Measurements from ENCODE around the gene HERC2. TPM values are rescaled to one million over a fixed set of nuclear protein-coding genes. Genes with fewer than 3 reads are reported as not detected.
"Not testable (repeated sequence)": the region's sequence is repeated elsewhere in the genome, so short reads cannot be mapped to it uniquely, and the experiment has no call there.

HERC2 gene, protein sequence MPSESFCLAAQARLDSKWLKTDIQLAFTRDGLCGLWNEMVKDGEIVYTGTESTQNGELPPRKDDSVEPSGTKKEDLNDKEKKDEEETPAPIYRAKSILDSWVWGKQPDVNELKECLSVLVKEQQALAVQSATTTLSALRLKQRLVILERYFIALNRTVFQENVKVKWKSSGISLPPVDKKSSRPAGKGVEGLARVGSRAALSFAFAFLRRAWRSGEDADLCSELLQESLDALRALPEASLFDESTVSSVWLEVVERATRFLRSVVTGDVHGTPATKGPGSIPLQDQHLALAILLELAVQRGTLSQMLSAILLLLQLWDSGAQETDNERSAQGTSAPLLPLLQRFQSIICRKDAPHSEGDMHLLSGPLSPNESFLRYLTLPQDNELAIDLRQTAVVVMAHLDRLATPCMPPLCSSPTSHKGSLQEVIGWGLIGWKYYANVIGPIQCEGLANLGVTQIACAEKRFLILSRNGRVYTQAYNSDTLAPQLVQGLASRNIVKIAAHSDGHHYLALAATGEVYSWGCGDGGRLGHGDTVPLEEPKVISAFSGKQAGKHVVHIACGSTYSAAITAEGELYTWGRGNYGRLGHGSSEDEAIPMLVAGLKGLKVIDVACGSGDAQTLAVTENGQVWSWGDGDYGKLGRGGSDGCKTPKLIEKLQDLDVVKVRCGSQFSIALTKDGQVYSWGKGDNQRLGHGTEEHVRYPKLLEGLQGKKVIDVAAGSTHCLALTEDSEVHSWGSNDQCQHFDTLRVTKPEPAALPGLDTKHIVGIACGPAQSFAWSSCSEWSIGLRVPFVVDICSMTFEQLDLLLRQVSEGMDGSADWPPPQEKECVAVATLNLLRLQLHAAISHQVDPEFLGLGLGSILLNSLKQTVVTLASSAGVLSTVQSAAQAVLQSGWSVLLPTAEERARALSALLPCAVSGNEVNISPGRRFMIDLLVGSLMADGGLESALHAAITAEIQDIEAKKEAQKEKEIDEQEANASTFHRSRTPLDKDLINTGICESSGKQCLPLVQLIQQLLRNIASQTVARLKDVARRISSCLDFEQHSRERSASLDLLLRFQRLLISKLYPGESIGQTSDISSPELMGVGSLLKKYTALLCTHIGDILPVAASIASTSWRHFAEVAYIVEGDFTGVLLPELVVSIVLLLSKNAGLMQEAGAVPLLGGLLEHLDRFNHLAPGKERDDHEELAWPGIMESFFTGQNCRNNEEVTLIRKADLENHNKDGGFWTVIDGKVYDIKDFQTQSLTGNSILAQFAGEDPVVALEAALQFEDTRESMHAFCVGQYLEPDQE (N-terminal part only)
- total RNA-seq = 42.1 TPM
- long read RNA-seq, partial matches to known transcripts = 27 of 30 reads
- long read RNA-seq, other reads (novel, unspliced or antisense) = 1 of 30 reads

DNA sequence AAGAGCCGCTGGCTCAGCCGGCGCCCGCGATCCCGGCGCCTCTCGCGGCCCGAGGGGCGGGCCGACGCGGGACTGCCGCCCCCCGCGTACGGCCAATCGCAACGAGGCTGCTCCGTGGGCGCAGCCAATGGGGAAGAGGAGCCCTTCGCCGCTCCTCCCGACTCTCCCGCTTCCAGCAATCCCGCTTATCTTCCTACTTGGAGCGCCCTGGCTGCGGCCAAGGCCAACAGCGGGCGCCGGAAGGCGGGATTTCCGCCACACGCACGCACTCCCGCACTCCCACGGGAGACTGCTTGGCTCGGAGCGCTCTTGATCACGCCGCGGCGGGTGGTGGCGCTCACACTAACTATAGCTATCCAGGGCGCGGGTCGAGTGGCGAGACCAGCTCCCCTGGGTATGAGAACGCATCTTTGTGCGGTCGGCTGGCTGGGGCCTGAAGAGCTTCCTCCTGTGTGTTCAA lies at the start of gene HERC2:
TSS of gene HERC2 (minus strand) at position 51 of the 460 bp plus-strand sequence. CDS start 746 bp downstream, outside the sequence.
- DNase-seq = not testable (repeated sequence)

DNA sequence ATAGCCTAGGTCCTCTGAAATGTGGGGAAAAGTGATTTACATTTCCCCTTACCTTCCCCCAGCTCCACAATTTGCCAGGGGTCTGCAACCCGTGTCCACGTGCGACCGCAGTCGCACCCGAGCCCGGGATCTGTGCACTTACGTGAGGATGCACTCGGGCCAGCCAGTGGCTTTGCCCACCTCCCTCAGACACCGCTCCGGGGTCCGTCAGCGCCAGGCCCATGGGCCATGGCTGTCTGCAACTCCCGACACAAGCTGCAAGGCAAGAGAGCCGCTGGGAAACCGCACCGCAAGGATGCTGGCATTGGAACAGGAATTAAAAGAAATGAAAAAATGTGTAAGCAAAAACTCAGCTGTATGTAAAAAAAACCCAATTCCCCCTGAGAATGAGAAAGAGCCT lies 43.5 kb upstream of the HERC2 start:
- DNase-seq = not testable (repeated sequence)

More for the DNA sequence above, at the start of gene HERC2:
- intact Hi-C loops (cut with DNase I); ATAC-seq (ENCODE audit: poor library complexity): not testable (repeated sequence)

DNA sequence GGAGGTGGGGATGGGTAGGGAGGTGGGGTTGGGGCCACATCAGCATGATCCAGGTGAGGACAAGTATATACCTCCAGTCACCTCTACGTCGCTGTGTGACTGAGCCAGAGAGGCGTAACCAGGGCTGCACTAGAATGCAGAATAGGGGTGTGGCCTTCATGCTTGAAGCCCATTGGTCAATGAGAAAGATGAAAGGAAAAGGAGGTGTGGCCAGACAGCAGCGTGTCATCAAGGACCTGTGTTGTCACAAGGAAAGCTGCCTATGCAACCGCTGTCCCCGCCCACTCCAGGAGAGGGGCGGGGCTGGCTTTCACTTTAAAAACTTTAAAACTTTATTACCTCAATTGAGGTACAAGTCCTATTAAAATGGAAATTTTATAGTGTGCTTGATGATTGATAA lies 36.0 kb upstream of the HERC2 start, which contains the start of gene GOLGA6L24:
TSS of gene GOLGA6L24 (minus strand) at position 101 of the 400 bp plus-strand sequence. CDS start at position 40, 61 bp downstream.
- intact Hi-C loops (cut with DNase I) = not testable (repeated sequence)

More for the DNA sequence above, 43.5 kb upstream of the HERC2 start:
- intact Hi-C loops (cut with DNase I); ATAC-seq (ENCODE audit: poor library complexity): not testable (repeated sequence)

DNA sequence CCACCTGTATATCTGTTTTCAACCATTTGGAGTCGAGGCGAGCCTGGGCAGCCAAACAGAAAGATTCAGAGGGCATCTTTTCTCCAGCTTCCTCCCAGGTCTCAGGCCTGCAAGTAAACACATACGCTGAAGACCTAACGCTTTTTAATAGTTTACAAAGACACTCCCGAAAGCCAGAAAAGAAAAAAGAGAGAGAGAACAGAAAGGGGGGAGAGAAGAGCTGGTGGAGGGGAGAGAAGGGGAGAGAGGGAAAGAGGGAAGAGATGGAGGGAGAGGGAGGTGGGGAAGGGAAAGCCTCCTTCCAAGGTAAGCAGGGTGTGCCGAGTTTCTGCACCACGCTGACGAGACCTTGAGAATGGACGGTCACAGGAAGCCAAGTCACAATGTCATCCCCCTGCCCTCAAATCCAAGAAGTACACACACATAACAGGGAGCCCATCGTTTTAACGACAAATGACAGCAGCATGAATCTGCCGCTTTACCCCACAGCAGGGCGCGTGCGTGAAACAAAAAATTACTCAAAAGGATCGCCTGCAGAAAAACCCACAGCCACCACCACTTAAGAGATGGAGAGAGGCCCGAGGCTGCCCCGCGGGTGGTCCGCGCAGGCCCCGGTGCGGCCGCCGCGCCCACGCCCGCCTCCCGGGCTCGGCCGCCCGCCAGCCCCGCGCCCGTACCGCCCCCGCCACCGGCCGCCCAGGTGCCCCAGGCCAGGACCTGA lies 461 bp downstream of the HERC2 start:
- DNase-seq; intact Hi-C loops (cut with DNase I); ATAC-seq (ENCODE audit: poor library complexity): not testable (repeated sequence)

More for the DNA sequence above, 36.0 kb upstream of the HERC2 start, which contains the start of gene GOLGA6L24:
- not testable (repeated sequence) for DNase-seq; ATAC-seq (ENCODE audit: poor library complexity)

DNA sequence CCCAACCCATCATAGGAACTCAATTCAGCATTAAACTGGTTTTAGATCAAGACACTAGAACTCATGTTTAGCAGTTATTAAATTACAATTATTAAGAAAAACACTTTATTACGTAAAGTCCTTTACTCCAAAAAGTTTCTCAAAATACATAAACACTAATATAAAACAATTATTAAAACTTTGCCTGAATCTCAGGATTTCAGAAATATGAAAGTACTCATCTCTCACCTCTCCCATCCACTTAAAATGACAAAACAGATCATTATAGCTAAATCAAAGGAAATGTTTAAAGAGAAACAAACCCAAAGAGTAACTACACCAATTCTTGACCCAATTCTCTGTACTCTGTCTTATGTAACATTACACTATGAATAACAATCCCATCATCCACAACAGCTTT lies 2.3 kb downstream of the HERC2 start:
- ATAC-seq (ENCODE audit: poor library complexity); DNase-seq; intact Hi-C loops (cut with DNase I): not testable (repeated sequence)

DNA sequence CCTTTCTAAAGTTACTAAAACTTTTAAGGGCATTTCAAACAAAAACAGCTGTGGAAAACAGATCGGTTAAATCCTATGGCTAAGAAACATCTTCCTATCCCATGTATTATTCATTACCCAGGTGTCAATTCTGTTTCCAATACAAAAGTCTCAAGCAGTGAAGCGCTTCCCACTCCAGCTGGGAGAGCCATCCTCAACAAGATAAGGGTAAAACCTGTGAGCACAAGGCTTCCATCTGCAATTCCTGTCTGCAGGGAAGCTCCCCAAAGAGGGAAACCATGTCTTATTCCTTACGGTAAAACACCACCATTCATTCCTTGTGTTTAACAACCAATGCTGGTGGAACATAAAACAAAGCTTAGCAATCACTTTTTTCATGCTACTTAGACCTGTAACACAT lies 3.2 kb downstream of the HERC2 start:
- ATAC-seq (ENCODE audit: poor library complexity); intact Hi-C loops (cut with DNase I): not testable (repeated sequence)

DNA sequence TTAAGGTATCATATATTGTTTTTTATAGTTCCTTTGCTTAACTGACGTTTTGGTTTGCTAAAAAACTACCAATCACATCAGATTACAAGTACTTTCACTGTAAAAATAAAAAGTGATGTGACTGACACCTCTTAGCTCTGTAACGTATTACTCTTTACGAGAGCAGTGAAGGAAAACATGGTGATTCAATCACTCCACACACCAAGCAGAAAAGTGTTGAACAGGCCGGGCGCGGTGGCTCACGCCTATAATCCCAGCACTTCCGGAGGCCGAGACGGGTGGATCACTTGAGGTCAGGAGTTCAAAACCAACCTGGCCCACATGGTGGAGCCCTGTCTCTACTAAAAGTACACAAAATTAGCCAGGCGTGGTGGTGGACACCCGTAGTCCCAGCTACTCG lies 3.9 kb downstream of the HERC2 start:
- DNase-seq; intact Hi-C loops (cut with DNase I); ATAC-seq (ENCODE audit: poor library complexity): not testable (repeated sequence)

More for the DNA sequence above, 3.2 kb downstream of the HERC2 start:
- DNase-seq = not testable (repeated sequence)

DNA sequence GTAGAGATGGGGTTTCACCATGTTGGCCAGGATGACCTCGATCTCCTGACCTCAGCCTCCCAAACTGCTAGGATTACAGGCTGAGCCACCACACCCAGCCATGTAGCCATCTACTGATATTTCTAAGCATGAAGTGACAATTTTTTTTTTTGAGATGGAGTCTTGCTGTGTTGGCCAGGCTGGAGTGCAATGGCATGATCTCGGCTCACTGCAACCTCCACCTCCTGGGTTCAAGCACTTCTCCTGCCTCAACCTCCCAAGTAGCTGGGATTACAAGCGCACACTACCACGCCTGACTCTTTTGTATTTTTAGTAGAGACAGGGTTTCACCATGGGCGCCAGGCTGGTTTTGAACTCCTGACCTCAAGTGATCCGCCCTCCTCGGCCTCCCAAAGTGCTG lies 5.0 kb downstream of the HERC2 start:
- ATAC-seq (ENCODE audit: poor library complexity); DNase-seq; intact Hi-C loops (cut with DNase I): not testable (repeated sequence)

DNA sequence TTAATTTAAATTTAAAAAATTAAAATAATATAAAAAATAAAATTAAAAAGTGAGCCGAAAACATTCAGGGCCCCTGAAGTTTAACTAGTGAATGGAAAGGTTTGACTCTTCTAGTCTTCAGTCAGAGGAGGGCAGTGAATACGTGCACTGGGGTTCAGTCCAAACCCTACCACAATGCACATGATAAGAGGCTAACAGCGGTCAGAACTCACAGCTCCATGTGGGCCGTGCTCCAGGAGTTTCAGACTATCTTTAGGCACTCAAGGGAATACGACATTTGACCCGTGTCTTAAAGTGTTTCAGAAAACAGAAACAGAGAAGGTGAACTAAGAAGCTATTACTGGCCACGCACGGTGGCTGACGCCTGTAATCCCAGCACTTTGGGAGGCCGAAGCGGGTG lies 11.5 kb downstream of the HERC2 start:
- ATAC-seq (ENCODE audit: poor library complexity) = peak; percentile 97
- DNase-seq = peak; percentile 50
- intact Hi-C loops (cut with DNase I) = not testable (repeated sequence)

DNA sequence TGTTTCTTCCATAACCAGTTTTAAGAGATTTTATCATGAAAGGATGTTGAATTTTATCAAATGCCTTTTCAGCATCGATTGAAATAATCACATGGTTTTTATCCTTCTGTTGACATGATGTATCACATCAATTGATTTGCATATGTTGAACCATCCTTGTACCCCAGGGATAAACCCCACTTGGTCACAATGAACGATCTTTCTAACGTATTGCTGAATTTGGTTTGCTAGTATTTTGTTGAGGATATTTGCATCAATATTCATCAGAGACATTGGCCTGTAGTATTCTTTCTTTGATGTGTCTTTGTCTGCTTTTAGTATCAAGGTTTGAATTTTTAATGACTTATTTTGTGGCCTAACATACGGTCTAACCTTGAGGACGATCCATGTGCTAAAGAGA lies 13.3 kb downstream of the HERC2 start:
- ATAC-seq (ENCODE audit: poor library complexity); intact Hi-C loops (cut with DNase I); DNase-seq: not testable (repeated sequence)

DNA sequence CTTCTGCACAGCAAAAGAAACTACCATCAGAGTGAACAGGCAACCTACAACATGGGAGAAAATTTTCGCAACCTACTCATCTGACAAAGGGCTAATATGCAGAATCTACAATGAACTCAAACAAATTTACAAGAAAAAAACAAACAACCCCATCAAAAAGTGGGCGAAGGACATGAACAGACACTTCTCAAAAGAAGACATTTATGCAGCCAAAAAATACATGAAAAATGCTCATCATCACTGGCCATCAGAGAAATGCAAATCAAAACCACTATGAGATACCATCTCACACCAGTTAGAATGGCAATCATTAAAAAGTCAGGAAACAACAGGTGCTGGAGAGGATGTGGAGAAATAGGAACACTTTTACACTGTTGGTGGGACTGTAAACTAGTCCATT lies 16.3 kb downstream of the HERC2 start:
- ATAC-seq (ENCODE audit: poor library complexity); DNase-seq; intact Hi-C loops (cut with DNase I): not testable (repeated sequence)

DNA sequence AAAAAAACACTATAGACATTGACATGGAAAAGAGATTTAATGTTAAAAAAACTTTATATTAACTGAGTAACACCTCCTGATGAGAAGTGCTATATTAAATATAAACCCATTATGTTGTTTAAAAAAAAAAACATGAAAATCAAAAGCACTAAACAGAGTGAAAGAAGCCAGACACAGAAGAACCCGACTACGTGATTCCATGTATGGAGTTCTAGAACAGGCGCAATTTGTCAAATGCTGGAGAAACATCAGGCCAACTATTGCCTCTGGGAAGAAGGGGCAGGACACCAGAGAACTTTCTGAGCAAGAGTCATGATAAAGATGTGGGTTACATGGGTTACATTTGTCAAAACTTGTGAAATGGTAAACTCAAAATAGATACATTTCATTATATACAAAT lies 24.5 kb downstream of the HERC2 start:
- intact Hi-C loops (cut with DNase I); DNase-seq; ATAC-seq (ENCODE audit: poor library complexity): not testable (repeated sequence)

DNA sequence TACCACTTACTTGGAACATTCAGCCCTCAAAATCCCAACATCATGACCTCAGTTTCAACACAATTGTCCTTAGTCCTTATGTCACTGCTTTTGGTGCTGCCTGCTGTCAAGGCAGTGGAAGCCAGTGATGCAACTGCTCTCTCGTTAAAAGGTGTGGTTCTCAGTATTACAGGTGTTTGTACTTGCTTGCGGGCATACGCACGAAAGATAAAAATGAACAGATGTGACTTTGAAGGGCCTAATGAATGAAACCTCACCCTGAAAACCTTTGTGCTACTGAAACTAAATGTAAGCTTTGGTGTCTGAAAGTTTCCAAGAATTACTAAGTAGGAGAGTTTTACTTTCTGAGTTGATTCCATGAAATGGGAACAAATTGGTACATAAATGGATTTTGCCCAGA lies 25.2 kb downstream of the HERC2 start:
- ATAC-seq (ENCODE audit: poor library complexity); intact Hi-C loops (cut with DNase I); DNase-seq: not testable (repeated sequence)

DNA sequence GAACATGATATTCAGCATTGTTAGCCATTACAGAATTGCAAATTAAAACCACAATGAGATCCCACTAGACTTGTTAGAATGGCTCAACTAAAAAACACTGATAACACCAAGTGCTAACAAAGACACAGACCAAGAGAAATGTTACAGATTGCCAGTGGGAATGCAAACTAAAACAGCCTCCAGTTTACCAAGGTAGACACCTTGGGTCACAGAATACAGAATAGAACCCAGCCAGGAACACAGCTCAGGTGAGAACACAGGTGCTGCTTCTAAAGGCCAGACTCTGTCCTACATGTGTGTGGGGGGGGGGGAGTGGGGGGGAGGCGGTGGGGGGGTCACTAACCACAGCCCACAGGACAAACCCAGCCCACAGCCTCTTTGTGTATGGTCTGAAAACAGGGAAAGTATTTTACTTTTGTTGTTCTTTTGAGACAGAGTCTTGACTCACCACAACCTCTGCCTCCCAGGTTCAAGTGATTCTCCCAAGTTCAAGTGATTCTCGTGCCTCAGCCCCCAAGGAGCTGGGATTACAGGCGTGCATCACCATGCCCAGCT lies 26.9 kb downstream of the HERC2 start:
- intact Hi-C loops (cut with DNase I); DNase-seq; ATAC-seq (ENCODE audit: poor library complexity): not testable (repeated sequence)

DNA sequence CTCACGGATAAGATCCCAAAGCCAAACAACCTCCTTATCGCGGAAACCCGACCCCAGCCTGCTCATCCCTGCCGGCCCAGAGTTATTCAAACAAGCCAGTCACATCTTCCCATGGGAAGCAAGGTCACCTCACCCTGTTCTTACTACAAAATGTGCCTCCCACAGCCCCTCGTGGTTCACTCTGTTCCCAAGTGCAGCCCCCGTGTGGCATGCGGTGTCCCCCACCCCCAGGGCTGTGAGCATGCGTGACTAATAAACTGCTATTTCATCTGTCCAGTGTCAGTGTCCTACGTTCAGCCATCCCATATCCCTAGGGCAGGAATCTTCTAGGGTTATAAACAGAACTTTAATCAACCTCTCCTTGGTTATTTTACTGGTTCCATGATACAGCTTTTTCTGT lies 27.4 kb downstream of the HERC2 start:
- intact Hi-C loops (cut with DNase I); DNase-seq; ATAC-seq (ENCODE audit: poor library complexity): not testable (repeated sequence)

DNA sequence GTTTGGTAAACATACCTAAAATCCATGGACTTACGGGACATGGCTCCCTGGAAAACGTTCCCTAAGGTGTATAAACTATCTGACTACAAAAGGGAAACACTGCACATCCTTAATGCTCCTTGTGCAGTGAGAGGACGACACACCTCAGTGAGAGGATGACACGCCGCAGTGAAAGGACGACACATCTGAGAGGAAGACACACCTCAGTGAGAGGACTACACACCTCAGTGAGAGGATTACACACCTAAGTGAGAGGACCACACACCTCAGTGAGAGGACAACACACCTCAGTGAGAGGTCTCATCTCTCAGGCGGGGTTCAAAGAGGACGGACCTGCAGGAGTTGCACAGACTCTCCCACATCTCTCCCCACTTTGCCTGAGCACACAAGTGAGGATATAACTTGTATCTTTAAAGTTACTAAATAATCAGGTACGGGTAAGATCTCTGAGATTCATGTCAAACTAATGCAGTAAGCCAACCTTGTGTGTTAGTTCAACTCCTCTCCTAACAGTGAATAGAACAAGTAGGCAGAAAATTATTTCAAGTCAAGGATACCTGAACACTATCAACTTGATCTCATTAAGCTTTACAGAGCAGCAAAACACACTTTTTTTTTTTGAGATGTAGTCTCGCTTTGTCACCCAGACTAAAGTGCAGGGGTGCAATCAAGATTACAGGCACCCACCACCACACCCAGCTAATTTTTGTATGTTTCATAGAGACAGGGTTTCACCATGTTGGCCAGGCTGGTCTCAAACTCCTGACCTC lies 32.1 kb downstream of the HERC2 start:
- intact Hi-C loops (cut with DNase I) = no loop called here
- peak; percentile 13 for ATAC-seq (ENCODE audit: poor library complexity)
- DNase-seq = no peak
